ENCODE data around the gene SLC30A1. TPM values are rescaled to one million over a fixed set of nuclear protein-coding genes. Genes with fewer than 3 reads are reported as not detected.
"Not testable (repeated sequence)": the region's sequence is repeated elsewhere in the genome, so short reads cannot be mapped to it uniquely, and the experiment has no call there.

Gene SLC30A1
- total RNA-seq, 4 donors from 2014 or later, result 10.1 to 17.3 (median 13.0) TPM

DNA sequence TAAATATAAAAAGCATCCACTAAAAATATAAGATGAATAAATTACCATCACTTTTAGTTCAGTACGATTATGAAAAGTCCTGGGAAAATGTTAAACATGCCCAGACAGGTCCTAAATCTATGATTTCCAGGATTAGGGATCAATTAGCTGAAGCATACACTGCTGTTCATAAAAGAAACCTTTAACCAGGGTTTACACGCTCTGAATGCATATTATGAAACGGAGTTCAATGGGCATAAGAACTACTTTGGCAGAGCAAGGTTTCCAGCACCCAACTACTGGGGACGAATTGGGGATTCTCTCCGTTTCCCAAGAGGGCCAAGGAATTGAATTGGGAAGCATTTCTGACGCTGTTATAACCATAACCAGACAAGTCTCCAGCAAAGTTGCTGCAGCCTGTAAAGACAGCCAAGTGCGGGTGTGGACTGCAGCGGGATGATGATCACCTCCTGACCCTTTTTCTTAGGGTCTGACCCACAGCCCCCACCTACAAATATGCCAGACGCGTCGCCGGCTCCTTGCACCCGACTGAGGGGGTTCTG, 1.6 kb downstream of the SLC30A1 start:
- WGBS, 2 donors (ENCODE audit: low coverage in 1 of 2), result 0% methylated on average over 4 of the region's 13 CpGs
- Histone ChIP-seq H3K4me3 (peak overlapping the region; percentile 59 to 93), H3K9me3 (no peaks in the 10 kb centered on the region), H3K27ac (peak overlapping the region in 3 of 4 donors; percentile 95 to 97 (median 96)), H3K36me3 (peaks cover 0 to 17% of the 10 kb centered on the region in 2 donors), H3K27me3 (no peaks in the 10 kb centered on the region), H3K4me1 (peaks cover 0 to 79% (median 10%) of the 10 kb centered on the region in 3 donors)
- TF ChIP-seq POLR2AphosphoS5 (IDR thresholded peaks at IDR 0.05) (no peak), POLR2A (IDR thresholded peaks at IDR 0.05) (no peak), EP300 (IDR thresholded peaks at IDR 0.05) (no peak)
- TF ChIP-seq, protein P1, sequence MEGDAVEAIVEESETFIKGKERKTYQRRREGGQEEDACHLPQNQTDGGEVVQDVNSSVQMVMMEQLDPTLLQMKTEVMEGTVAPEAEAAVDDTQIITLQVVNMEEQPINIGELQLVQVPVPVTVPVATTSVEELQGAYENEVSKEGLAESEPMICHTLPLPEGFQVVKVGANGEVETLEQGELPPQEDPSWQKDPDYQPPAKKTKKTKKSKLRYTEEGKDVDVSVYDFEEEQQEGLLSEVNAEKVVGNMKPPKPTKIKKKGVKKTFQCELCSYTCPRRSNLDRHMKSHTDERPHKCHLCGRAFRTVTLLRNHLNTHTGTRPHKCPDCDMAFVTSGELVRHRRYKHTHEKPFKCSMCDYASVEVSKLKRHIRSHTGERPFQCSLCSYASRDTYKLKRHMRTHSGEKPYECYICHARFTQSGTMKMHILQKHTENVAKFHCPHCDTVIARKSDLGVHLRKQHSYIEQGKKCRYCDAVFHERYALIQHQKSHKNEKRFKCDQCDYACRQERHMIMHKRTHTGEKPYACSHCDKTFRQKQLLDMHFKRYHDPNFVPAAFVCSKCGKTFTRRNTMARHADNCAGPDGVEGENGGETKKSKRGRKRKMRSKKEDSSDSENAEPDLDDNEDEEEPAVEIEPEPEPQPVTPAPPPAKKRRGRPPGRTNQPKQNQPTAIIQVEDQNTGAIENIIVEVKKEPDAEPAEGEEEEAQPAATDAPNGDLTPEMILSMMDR (IDR thresholded peaks at IDR 0.05), result no peak
- ATAC-seq, result no peak

DNA sequence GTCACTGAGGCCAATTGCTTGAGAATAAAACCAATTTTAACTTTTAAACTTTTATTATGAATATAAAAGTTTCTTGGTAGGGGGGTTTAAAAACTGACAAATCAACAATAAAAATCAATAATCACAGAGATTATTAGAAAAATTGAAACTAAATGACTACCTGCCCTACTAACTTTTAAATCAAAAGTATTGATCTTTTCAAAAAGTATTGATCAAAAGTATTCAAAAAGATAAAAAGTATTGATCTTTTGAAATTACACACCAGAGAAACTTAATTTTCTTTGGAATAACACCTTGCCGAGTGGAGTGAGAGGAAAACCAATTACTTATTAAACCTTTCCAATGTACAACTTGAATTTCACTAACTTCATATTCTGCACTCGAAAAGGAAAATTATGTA, 2.2 kb downstream of the SLC30A1 start:
- no peaks in the 10 kb centered on the region for H3K9me3 ChIP-seq
- H3K4me1 ChIP-seq, result peaks cover 0 to 72% (median 5%) of the 10 kb centered on the region in 3 donors
- H3K27me3 ChIP-seq, result no peaks in the 10 kb centered on the region
- ATAC-seq, result no peak
- H3K27ac ChIP-seq, result no peak overlapping the region
- peak overlapping the region in 1 of 2 donors; percentile 93 for H3K4me3 ChIP-seq
- WGBS, 2 donors (ENCODE audit: low coverage in 1 of 2), result 33 to 38% methylated on average over 2 of the region's 2 CpGs
- H3K36me3 ChIP-seq, result peaks cover 0 to 17% of the 10 kb centered on the region in 2 donors
- no peak for TF ChIP-seq POLR2A (IDR thresholded peaks at IDR 0.05)
- no peak for TF ChIP-seq EP300 (IDR thresholded peaks at IDR 0.05)
- no peak for TF ChIP-seq POLR2AphosphoS5 (IDR thresholded peaks at IDR 0.05)
- TF ChIP-seq, protein P1 (IDR thresholded peaks at IDR 0.05), result no peak

DNA sequence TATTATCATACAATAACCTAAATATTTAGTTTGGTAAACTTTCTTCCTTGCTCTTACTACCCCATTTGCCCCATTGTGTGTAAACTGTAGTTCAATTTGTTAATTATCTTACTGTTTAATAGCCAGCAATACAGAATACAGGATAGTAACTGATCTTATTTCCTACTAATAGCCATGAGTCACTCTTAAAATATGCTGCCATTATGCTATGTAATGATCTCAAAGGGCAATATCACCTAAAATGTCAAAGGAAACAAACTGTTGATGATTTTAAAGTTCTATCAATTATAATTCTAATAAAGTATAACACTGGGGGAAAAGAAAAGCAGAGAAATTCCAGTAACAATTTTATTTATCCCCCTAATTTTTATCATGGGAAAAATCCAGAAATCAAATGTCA, 4.3 kb downstream of the SLC30A1 start:
- no peaks in the 10 kb centered on the region for H3K9me3 ChIP-seq
- peaks cover 0 to 52% (median 0%) of the 10 kb centered on the region in 3 donors for H3K4me1 ChIP-seq
- no peaks in the 10 kb centered on the region for H3K27me3 ChIP-seq
- H3K4me3 ChIP-seq, result no peak overlapping the region
- peaks cover 0 to 17% of the 10 kb centered on the region in 2 donors for H3K36me3 ChIP-seq
- H3K27ac ChIP-seq, result no peak overlapping the region
- TF ChIP-seq POLR2AphosphoS5 (IDR thresholded peaks at IDR 0.05), result no peak
- TF ChIP-seq POLR2A (IDR thresholded peaks at IDR 0.05), result no peak
- no peak for ATAC-seq

DNA sequence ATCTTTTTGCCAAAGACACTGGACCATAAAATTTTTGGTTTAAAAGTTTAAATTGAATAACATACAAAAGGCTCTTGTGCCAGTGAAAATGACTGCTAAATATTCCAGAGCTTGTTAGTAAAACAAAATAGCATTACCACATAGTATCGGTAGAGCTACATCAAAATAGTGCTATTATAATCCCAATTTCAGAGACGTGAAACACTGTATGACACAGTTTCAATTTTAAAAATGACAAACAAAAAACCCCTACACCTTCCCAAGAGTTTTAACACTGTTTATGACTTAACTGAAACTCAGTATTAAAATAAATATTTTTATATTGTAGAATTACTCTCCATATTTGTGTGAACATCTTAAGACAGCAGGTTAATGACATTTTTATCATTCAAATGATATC, 7.0 kb downstream of the SLC30A1 start:
- WGBS, 2 donors (ENCODE audit: low coverage in 1 of 2), result 52 to 56% methylated on average over 2 of the region's 2 CpGs
- no peaks in the 10 kb centered on the region for H3K27me3 ChIP-seq
- TF ChIP-seq EP300 (IDR thresholded peaks at IDR 0.05) (no peak), POLR2AphosphoS5 (IDR thresholded peaks at IDR 0.05) (no peak), POLR2A (IDR thresholded peaks at IDR 0.05) (no peak)
- TF ChIP-seq, protein P1 (IDR thresholded peaks at IDR 0.05), result no peak
- no peak overlapping the region for H3K27ac ChIP-seq
- no peaks in the 10 kb centered on the region for H3K9me3 ChIP-seq
- H3K36me3 ChIP-seq, result peaks cover 0 to 17% of the 10 kb centered on the region in 2 donors
- peaks cover 0 to 46% (median 0%) of the 10 kb centered on the region in 3 donors for H3K4me1 ChIP-seq
- ATAC-seq, result no peak
- no peak overlapping the region for H3K4me3 ChIP-seq

DNA sequence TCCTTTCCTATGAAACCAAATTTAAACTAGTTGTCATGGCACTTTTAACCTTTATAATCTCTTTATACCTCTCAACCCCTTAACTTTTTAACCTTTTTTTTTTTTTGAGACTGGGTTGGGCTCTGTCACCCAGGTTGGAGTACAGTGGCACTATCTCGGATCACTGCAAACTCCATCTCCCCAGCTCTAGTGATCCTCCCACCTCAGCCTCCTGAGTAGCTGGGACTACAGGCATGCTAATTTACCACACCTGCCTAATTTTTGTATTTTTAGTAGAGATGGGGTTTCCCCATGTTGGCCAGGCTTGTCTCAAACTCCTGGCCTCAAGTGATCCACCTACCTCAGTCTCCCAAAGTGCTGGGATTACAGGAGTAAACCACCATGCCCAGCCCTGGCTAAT, 8.6 kb downstream of the SLC30A1 start:
- ATAC-seq, H3K4me3 ChIP-seq, H3K27ac ChIP-seq, H3K9me3 ChIP-seq, H3K27me3 ChIP-seq: not testable (repeated sequence)
- WGBS, 2 donors (ENCODE audit: low coverage in 1 of 2), result 70 to 86% methylated on average over 1 of the region's 1 CpG
- H3K36me3 ChIP-seq, result peaks cover 0 to 11% of the 10 kb centered on the region in 2 donors
- H3K4me1 ChIP-seq, result peaks cover 0 to 30% (median 0%) of the 10 kb centered on the region in 3 donors

DNA sequence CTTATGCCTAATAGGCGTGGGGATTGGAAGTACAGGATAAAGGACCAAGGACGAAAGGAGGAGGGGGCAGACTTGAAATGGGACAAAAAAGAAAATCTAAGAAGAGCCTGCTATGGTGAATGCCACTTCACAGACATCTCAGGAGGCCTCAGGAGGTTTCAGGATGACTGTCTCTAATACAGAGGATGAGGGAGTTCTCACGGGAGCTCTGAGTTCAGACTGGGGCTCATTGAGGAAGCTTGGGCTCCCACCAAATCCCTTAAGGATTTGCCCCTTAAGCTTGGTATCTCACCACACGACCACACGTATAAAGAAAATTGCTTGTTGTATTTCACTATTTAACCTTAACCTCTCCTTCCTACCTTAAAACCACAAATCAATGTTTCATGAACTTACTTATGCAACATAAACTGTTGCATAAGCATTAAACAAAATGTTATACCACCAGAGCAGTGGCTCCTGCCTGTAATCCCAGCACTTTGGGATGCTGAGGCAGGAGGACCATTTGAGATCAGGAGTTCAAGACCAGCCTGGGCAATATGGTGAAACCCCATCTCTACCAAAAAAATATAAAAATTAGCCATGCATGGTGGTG, 12.4 kb downstream of the SLC30A1 start:
- no peaks in the 10 kb centered on the region for H3K36me3 ChIP-seq
- no peak overlapping the region for H3K4me3 ChIP-seq
- H3K9me3 ChIP-seq, result no peaks in the 10 kb centered on the region
- no peak for ATAC-seq
- no peaks in the 10 kb centered on the region for H3K27me3 ChIP-seq
- no peak overlapping the region for H3K27ac ChIP-seq
- TF ChIP-seq EP300 (IDR thresholded peaks at IDR 0.05) (no peak), POLR2A (IDR thresholded peaks at IDR 0.05) (no peak), POLR2AphosphoS5 (IDR thresholded peaks at IDR 0.05) (no peak)
- TF ChIP-seq, protein P1 (IDR thresholded peaks at IDR 0.05), result no peak
- no peaks in the 10 kb centered on the region for H3K4me1 ChIP-seq
- 54 to 72% methylated on average over 2 to 5 of the region's 5 CpGs for whole genome bisulfite sequencing, 2 donors (ENCODE audit: low coverage in 1 of 2)
